HL-60 (cell line): ENCODE data around the gene CUTC.

Experiments
- CTCF ChIP-seq: IDR thresholded peaks from one replicate; pipeline ENCODE4 v1.5.1; 2011; ENCODE audit warnings: low read length, control low read depth, inconsistent platforms; ENCODE audit not compliant: insufficient read depth
- GABPA ChIP-seq: IDR thresholded peaks from 2 replicates; pipeline ENCODE4 v1.6.1; 2012; ENCODE audit warnings: low read depth
- POLR2AphosphoS5 ChIP-seq: IDR thresholded peaks from 2 replicates; pipeline ENCODE4 v1.6.1; 2012; ENCODE audit warnings: low read depth
- REST ChIP-seq: IDR thresholded peaks from 2 replicates; pipeline ENCODE4 v1.6.1; 2012; ENCODE audit warnings: low read depth; ENCODE audit not compliant: insufficient replicate concordance

GRCh38 chr10:99689461-99689860, 42.6 kb upstream of the CUTC start:
- TF ChIP-seq CTCF, result no peak
- no peak for TF ChIP-seq REST
- TF ChIP-seq POLR2AphosphoS5, result no peak
- no peak for TF ChIP-seq GABPA
